K562 (cell line): Measurements from ENCODE around the gene RPP21. TPM values are rescaled to one million over a fixed set of nuclear protein-coding genes. Genes with fewer than 3 reads are reported as not detected.
A peak's percentile ranks its signal among the peaks of the same experiment; 100 is the strongest.

Source experiments
- ATF4 ChIP-seq: fragments of 450-650 bp; formaldehyde crosslinking; IDR thresholded peaks from 2 replicates; pipeline ENCODE4 v1.4.0; 2022; ENCODE audit warnings: mild to moderate bottlenecking, moderate library complexity
- CBFA2T3 ChIP-seq: fragments of 450-650 bp; IDR thresholded peaks from 2 replicates; pipeline ENCODE4 v1.6.1; 2017
- DLX4 ChIP-seq: fragments of 250-450 bp; sonication (Bioruptor Pico); IDR thresholded peaks from 2 replicates; pipeline ENCODE4 v1.6.1; 2021; ENCODE audit warnings: mild to moderate bottlenecking
- ESRRA ChIP-seq: fragments of 450-650 bp; IDR thresholded peaks from 2 replicates; pipeline ENCODE4 v1.6.1; 2014; ENCODE audit warnings: low read depth, mild to moderate bottlenecking, moderate library complexity, borderline replicate concordance
- ESRRB ChIP-seq: fragments of 250-450 bp; sonication (Bioruptor Pico); IDR thresholded peaks from 2 replicates; pipeline ENCODE4 v1.5.0; 2020; ENCODE audit warnings: mild to moderate bottlenecking, moderate library complexity, borderline replicate concordance
- FOXA3 ChIP-seq, 2 experiments: fragments of 450-650 bp in 1 of 2; sonication (generic) in 1 of 2; formaldehyde crosslinking; IDR thresholded peaks in 1 of 2; conservative IDR thresholded peaks in 1 of 2; 2 replicates each; pipeline versions ENCODE4 v1.4.0 to v1.8.0; 2020 to 2022; ENCODE audit warnings: mild to moderate bottlenecking in 2 of 2, missing genetic modification reagents in 1 of 2
- FUS ChIP-seq: fragments of 200-400 bp; formaldehyde crosslinking; optimal IDR thresholded peaks from 2 replicates; pipeline ENCODE3; 2017; ENCODE audit warnings: low read depth, low read length
- KAT2B ChIP-seq: IDR thresholded peaks from one replicate; pipeline ENCODE4 v1.6.1; 2012; ENCODE audit warnings: low read depth, mild to moderate bottlenecking, control low read depth, inconsistent platforms, low read length, moderate library complexity
- LCOR ChIP-seq: sonication (generic); formaldehyde crosslinking; IDR thresholded peaks from 2 replicates; pipeline ENCODE4 v1.8.0; 2022; ENCODE audit warnings: mild to moderate bottlenecking, missing genetic modification reagents
- NFXL1 ChIP-seq: fragments of 450-650 bp; formaldehyde crosslinking; IDR thresholded peaks from 2 replicates; pipeline ENCODE4 v1.4.0; 2021; ENCODE audit warnings: mild to moderate bottlenecking
- RBM25 ChIP-seq: fragments of 200-400 bp; formaldehyde crosslinking; IDR thresholded peaks from 2 replicates; pipeline ENCODE4 v1.6.1; 2018; ENCODE audit warnings: low read length, low read depth, moderate library complexity; ENCODE audit not compliant: severe bottlenecking
- RCOR1 ChIP-seq, 2 experiments: IDR thresholded peaks; 2 replicates each; pipeline ENCODE4 v1.6.1; 2012; ENCODE audit warnings: low read depth in 2 of 2, low read length in 2 of 2, borderline replicate concordance in 1 of 2, improper control_type of control experiment in 1 of 2
- STAT5A ChIP-seq: IDR thresholded peaks from 2 replicates; pipeline ENCODE4 v1.6.1; 2012; ENCODE audit warnings: low read length, inconsistent platforms, borderline replicate concordance
- ZBTB8A ChIP-seq: fragments of 450-650 bp; IDR thresholded peaks from 2 replicates; pipeline ENCODE4 v1.6.1; 2018; ENCODE audit warnings: mild to moderate bottlenecking, moderate library complexity; ENCODE audit not compliant: partially characterized antibody
- ZNF41 ChIP-seq: fragments of 250-450 bp; sonication (Bioruptor Pico); conservative IDR thresholded peaks from 2 replicates; pipeline ENCODE4 v1.4.0; 2020; ENCODE audit warnings: mild to moderate bottlenecking
- ZNF695 ChIP-seq: fragments of 450-650 bp; formaldehyde crosslinking; IDR thresholded peaks from 2 replicates; pipeline ENCODE4 v1.4.0; 2020; ENCODE audit warnings: mild to moderate bottlenecking, moderate library complexity
- polyA plus RNA-seq, 8 experiments: library from polyadenylated mRNA; depleted of rRNA in 4 of 8; stranded (reverse) in 5 of 8; unstranded in 3 of 8; fragments of >200 nt; fragmentation: Nextera tagmentation in 2 of 8; fragmentation: Illumina TruSeq in 1 of 8; extraction: Ambion mirVana in 2 of 8; extraction: Trizol in 1 of 8; gene quantifications; 2 replicates each; pipeline versions ENCODE4 v1.2.1 to v1.2.3, GENCODE V29; 2011 to 2014; ENCODE audit warnings: inconsistent platforms in 1 of 8, missing spikeins in 1 of 8
- total RNA-seq, 7 experiments: library from RNA; depleted of rRNA in 6 of 7; stranded (reverse); fragments of >200 nt in 6 of 7; fragmentation: Illumina TruSeq in 2 of 7; extraction: Trizol in 2 of 7; gene quantifications; 2 replicates each; pipeline versions ENCODE4 v1.2.1 to v1.2.3, GENCODE V29; 2011 to 2021; ENCODE audit warnings: low replicate concordance in 1 of 7

Gene RPP21
- total and polyA plus RNA-seq, 9 of the 15 experiments (the other 6 are each of a cell fraction or from before 2014, with no cell fraction given): 62.1 to 362 (median 166) TPM

GRCh38 chr6:30341218-30341617, 3.7 kb upstream of the RPP21 start (continued):
- TF ChIP-seq FOXA3 (CRISPR knock-in tag; conservative IDR thresholded peaks at IDR 0.05 in 1 of 2, IDR thresholded peaks at IDR 0.05 in 1 of 2) (peak in 1 of 2 experiments; percentile 65; a peak in 1 of 4 replicates), ESRRA (0 out of 2 replicates have a peak, but pooled peaks have one; percentile 29), ESRRB (CRISPR knock-in tag) (no peak), ZNF695 (CRISPR knock-in tag) (no peak), ZNF41 (CRISPR knock-in tag) (no peak), LCOR (CRISPR knock-in tag) (0 out of 2 replicates have a peak, but pooled peaks have one; percentile 3), FUS (no peak), CBFA2T3 (peak; percentile 71), RBM25 (peak; percentile 78), DLX4 (CRISPR knock-in tag) (no peak), KAT2B (no peak), STAT5A (0 out of 2 replicates have a peak, but pooled peaks have one; percentile 21), ATF4 (CRISPR knock-in tag) (no peak), RCOR1 (IDR thresholded peaks at IDR 0.05; ENCODE audit: borderline replicate concordance in 1 of 2, low read depth in 2 of 2, low read length in 2 of 2) (no peak), NFXL1 (CRISPR knock-in tag) (no peak), ZBTB8A (no peak)
